Stimulated activated naive CD4-positive, alpha-beta T cell (primary cell): ENCODE results near the gene REC114.
"Not testable (repeated sequence)": the region's sequence is repeated elsewhere in the genome, so short reads cannot be mapped to it uniquely, and the experiment has no call there.

ENCODE experiments used
- DNase-seq, 6 experiments: peaks; one replicate each; lab custom pipeline; 2025; lab: John Stamatoyannopoulos, UW

REC114 gene

GRCh38 chr15:73575636-73576247 is 132.8 kb downstream of the REC114 start:
- no peak for DNase-seq

- DNase-seq: not testable (repeated sequence)
Observed at GRCh38 chr15:73577593-73577992, 134.6 kb downstream of the REC114 start.

- no peak for DNase-seq
Observed at GRCh38 chr15:73578026-73578425, 135.1 kb downstream of the REC114 start.

GRCh38 chr15:73582851-73583379 is 140.0 kb downstream of the REC114 start:
- DNase-seq: no peak

GRCh38 chr15:73583544-73583943 is 140.6 kb downstream of the REC114 start:
- no peak for DNase-seq

- DNase-seq: no peak
Observed at GRCh38 chr15:73584699-73585420, 141.9 kb downstream of the REC114 start.

GRCh38 chr15:73585871-73586654 is 143.1 kb downstream of the REC114 start:
- no peak for DNase-seq

- no peak for DNase-seq
Observed at GRCh38 chr15:73589766-73590165, 146.8 kb downstream of the REC114 start.

- DNase-seq: no peak
Observed at GRCh38 chr15:73590263-73590662, 147.3 kb downstream of the REC114 start.

- no peak for DNase-seq
Observed at GRCh38 chr15:73593304-73594074, 150.5 kb downstream of the REC114 start.

GRCh38 chr15:73594109-73594508 is 151.1 kb downstream of the REC114 start:
- DNase-seq: no peak

- no peak for DNase-seq
Observed at GRCh38 chr15:73596174-73596573, 153.2 kb downstream of the REC114 start.

- DNase-seq: no peak
Observed at GRCh38 chr15:73597036-73597638, 154.2 kb downstream of the REC114 start.

- no peak for DNase-seq
Observed at GRCh38 chr15:73598530-73599160, 155.7 kb downstream of the REC114 start.

GRCh38 chr15:73599934-73600333 is 157.0 kb downstream of the REC114 start:
- DNase-seq: no peak

- DNase-seq: no peak
Observed at GRCh38 chr15:73600413-73601335, 157.7 kb downstream of the REC114 start.

- no peak for DNase-seq
Observed at GRCh38 chr15:73601451-73602445, 158.8 kb downstream of the REC114 start.

- DNase-seq: no peak
Observed at GRCh38 chr15:73602446-73602843, 159.5 kb downstream of the REC114 start.

- DNase-seq: no peak
Observed at GRCh38 chr15:73602992-73603391, 160.0 kb downstream of the REC114 start.
